ENCODE results near the gene HSD3B7.
A peak's percentile ranks its signal among the peaks of the same experiment; 100 is the strongest.

Gene HSD3B7

DNA sequence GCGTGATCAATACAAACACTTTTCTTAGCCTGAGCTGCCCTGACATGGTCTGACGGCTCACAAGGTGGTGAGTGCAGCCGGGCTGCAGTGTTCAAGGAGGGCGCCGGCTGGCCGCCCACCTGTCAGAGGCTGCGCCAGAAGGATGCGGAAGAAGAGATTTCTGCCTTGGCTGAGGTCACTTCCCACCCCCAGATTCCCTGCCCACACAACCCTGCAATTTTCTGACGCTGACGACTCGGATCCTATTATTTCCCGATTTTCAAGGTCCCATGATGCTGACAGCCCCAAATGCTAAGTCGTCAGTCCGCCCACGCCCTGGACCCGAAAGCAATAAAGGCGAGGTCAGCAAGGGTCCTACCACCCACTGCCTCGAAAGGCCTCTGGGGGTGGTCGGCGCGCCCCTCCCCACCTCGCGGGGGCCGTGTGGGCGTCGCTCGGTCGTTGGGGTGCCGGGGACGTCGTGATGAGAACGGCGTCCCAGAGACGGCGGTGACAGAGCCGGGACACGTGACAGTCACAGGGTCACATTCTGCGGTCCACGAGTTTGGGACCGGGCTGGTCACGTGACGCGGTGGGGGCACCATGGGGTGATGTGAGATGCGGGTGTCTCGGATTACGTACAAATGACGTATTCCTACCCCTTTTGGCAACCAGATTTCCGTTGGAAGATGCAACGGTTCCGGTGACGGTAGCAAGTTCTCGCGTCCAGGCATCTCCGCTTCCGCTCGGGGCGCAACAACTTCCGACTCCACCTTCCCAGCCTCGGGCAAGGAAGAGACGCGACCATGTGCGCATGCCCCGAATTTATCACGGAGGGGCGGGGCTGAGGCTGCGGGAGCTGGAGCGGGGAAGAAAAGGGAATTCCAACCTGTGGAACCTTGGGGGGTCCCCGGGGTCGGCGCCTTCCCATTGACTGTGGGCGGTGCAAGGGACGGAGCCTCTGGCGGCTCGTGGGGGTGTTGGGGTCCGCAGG lies 48.0 kb downstream of the HSD3B7 start, which contains the start of gene STX4:
Gene STX4 (plus strand): TSS at position 823 of the 973 bp plus-strand sequence. CDS start 248 bp downstream, outside the sequence.
- DNase-seq (ENCODE audit: low read depth) = peak; percentile 92
- TF ChIP-seq, protein P1, sequence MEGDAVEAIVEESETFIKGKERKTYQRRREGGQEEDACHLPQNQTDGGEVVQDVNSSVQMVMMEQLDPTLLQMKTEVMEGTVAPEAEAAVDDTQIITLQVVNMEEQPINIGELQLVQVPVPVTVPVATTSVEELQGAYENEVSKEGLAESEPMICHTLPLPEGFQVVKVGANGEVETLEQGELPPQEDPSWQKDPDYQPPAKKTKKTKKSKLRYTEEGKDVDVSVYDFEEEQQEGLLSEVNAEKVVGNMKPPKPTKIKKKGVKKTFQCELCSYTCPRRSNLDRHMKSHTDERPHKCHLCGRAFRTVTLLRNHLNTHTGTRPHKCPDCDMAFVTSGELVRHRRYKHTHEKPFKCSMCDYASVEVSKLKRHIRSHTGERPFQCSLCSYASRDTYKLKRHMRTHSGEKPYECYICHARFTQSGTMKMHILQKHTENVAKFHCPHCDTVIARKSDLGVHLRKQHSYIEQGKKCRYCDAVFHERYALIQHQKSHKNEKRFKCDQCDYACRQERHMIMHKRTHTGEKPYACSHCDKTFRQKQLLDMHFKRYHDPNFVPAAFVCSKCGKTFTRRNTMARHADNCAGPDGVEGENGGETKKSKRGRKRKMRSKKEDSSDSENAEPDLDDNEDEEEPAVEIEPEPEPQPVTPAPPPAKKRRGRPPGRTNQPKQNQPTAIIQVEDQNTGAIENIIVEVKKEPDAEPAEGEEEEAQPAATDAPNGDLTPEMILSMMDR (conservative IDR thresholded peaks at IDR 0.05; ENCODE audit: low read depth, low read length) = no peak

GRCh38 chr16:31033709-31034492 lies 48.9 kb downstream of the HSD3B7 start:
- TF ChIP-seq, protein P1 (conservative IDR thresholded peaks at IDR 0.05; ENCODE audit: low read depth, low read length) = no peak
- no peak for DNase-seq (ENCODE audit: low read depth)
- peak overlapping the region; percentile 99 for H3K4me3 ChIP-seq (ENCODE audit: low read length)

More for the DNA sequence above, 48.0 kb downstream of the HSD3B7 start, which contains the start of gene STX4:
- H3K4me3 ChIP-seq (ENCODE audit: low read length) = peak within 1 kb of the TSS; percentile 99

- DNase-seq (ENCODE audit: low read depth) = no peak
- TF ChIP-seq, protein P1 (conservative IDR thresholded peaks at IDR 0.05; ENCODE audit: low read depth, low read length) = no peak
- H3K4me3 ChIP-seq (ENCODE audit: low read length) = no peak overlapping the region
These were observed 51.7 kb downstream of the HSD3B7 start for GRCh38 chr16:31036691-31037090.
